ENCODE results near the gene MEI4. TPM values are rescaled to one million over a fixed set of nuclear protein-coding genes. Genes with fewer than 3 reads are reported as not detected.

The MEI4 gene
- total RNA-seq, 1 experiment from 2014 or later = not detected

GRCh38 chr6:77972334-77972733 is 319.5 kb downstream of the MEI4 start:
- Histone ChIP-seq H2AFZ (ENCODE audit: low read depth, low read length, poor library complexity, severe bottlenecking) (no peak overlapping the region), H3K9me2 (ENCODE audit: insufficient read depth) (no peaks in the 10 kb centered on the region), H4K20me1 (ENCODE audit: insufficient read depth) (no peaks in the 10 kb centered on the region), H3K36me3 (ENCODE audit: control insufficient read depth in 1 of 2, insufficient read depth in 2 of 2, low read length in 2 of 2) (no peaks in the 10 kb centered on the region), H3K9me3 (ENCODE audit: control insufficient read depth in 1 of 2, insufficient read depth in 1 of 2, low read depth in 1 of 2, low read length in 2 of 2) (no peaks in the 10 kb centered on the region), H3K79me2 (ENCODE audit: insufficient read depth, low read length) (no peaks in the 10 kb centered on the region), H3K4me3 (replicated peaks in 1 of 2; ENCODE audit: low read depth in 1 of 2, low read length in 2 of 2) (no peak overlapping the region), H3K4me1 (ENCODE audit: control insufficient read depth in 1 of 2, insufficient read depth in 2 of 2, low read length in 2 of 2) (no peaks in the 10 kb centered on the region), H3K27me3 (ENCODE audit: insufficient read depth, low read length) (no peaks in the 10 kb centered on the region), H3K4me2 (ENCODE audit: low read length) (no peak overlapping the region), H3K27ac (ENCODE audit: low read depth, low read length) (no peak overlapping the region), H3K9ac (ENCODE audit: low read length) (no peak overlapping the region)
- BruUV-seq (replicated peaks) = no TSS peak
- TF ChIP-seq TCF7L2 (IDR thresholded peaks at IDR 0.05; ENCODE audit: borderline replicate concordance, extremely low read depth, insufficient read depth, insufficient read length) = no peak
- no peak for TF ChIP-seq SP1 (IDR thresholded peaks at IDR 0.05; ENCODE audit: low read depth)
- TF ChIP-seq EZH2phosphoT487 (IDR thresholded peaks at IDR 0.05; ENCODE audit: borderline replicate concordance) = no peak
- TF ChIP-seq JUND (IDR thresholded peaks at IDR 0.05) = no peak
- no peak for TF ChIP-seq CTCF (IDR thresholded peaks at IDR 0.05 in 2 of 3, conservative IDR thresholded peaks at IDR 0.05 in 1 of 3; ENCODE audit: borderline replicate concordance in 1 of 3, insufficient read depth in 1 of 3, low read depth in 2 of 3, low read length in 2 of 3)
- no peak for TF ChIP-seq RAD21 (IDR thresholded peaks at IDR 0.05; ENCODE audit: low read depth)
- no peak for TF ChIP-seq YY1 (IDR thresholded peaks at IDR 0.05; ENCODE audit: extremely low read depth, insufficient replicate concordance, low read depth, low read length)
- no peak for TF ChIP-seq ZBTB33 (IDR thresholded peaks at IDR 0.05; ENCODE audit: extremely low read depth, insufficient replicate concordance, low read length)
- no peak for TF ChIP-seq REST (IDR thresholded peaks at IDR 0.05; ENCODE audit: low read depth)
- TF ChIP-seq EGR1 (IDR thresholded peaks at IDR 0.05; ENCODE audit: low read depth) = no peak
- no peak for TF ChIP-seq POLR2A (IDR thresholded peaks at IDR 0.05; ENCODE audit: borderline replicate concordance, extremely low read depth, insufficient read depth, insufficient read length)
- no peak for TF ChIP-seq ELF1 (IDR thresholded peaks at IDR 0.05; ENCODE audit: borderline replicate concordance, low read depth)
- no peak for TF ChIP-seq ZNF274 (IDR thresholded peaks at IDR 0.05; ENCODE audit: low read depth, low read length)
- TF ChIP-seq FOSL1 (IDR thresholded peaks at IDR 0.05; ENCODE audit: low read depth) = no peak
- TF ChIP-seq SRF (IDR thresholded peaks at IDR 0.05; ENCODE audit: low read depth) = no peak
- no peak for TF ChIP-seq SIN3A (IDR thresholded peaks at IDR 0.05; ENCODE audit: low read depth)
- intact Hi-C loops (cut with micrococcal nuclease) = no loop called here
- no peak for DNase-seq (ENCODE audit: low read depth, low spot score)
- RAD21 ChIA-PET (ENCODE audit: low non-redundant PET in 1 of 2, low total read pairs in 2 of 2, uncharacterized antibody in 2 of 2, unreplicated experiment in 2 of 2) = interaction anchor here in 1 of 2 experiments (0.6 kb wide), 1 partner anchor 32 kb away, joined by 4 read pairs; no protein-coding TSS in a partner anchor
- no peak for ATAC-seq
- POLR2A ChIA-PET = no interaction called here
- CTCF ChIA-PET = no interaction called here

All from HCT116 (cell line).